Measurements from ENCODE around the gene RBM20. TPM values are rescaled to one million over a fixed set of nuclear protein-coding genes. Genes with fewer than 3 reads are reported as not detected.

Gene RBM20
- total RNA-seq, 1 experiment from 2014 or later, result 0.10 TPM

DNA sequence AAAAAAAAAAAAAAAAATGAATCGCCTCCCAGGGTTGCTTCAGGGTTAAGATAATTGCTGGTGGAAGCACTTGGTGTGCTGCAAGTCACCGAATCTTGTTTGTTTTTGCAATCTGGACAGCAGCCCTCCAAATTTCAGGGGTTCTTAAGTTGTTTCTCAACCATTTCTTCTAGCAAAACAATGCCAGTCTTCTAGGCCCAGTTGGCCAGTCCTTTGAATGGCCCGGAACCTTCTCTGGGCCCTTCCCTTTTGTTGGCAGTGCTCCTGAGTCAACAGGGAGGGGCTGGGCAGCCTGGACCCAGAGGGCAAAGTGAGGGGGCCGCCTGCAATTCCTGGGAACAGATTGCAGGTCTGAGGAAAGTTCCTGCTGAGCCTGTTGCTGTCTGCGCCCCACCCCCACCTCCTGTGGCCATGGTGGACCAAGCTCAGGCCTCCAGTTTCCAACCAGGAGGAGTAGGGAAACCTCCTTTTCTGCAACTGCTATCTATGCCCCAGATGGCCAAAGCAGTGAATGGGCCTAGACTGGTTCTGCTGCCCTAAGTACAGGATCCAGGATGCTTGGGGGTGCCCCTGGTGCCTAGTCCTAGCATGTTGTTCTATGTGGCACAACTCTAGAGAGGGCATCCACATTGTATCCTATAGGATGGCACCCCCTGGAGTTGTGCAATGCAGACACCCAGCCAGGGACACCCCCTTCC lies 196.2 kb downstream of the RBM20 start:
- in situ Hi-C loops (cut with HindIII; ENCODE audit: low pct_unique_long_range_greater_than_20kb, low sequenced_read_pairs), result no loop called here
- ATAC-seq, result no peak

DNA sequence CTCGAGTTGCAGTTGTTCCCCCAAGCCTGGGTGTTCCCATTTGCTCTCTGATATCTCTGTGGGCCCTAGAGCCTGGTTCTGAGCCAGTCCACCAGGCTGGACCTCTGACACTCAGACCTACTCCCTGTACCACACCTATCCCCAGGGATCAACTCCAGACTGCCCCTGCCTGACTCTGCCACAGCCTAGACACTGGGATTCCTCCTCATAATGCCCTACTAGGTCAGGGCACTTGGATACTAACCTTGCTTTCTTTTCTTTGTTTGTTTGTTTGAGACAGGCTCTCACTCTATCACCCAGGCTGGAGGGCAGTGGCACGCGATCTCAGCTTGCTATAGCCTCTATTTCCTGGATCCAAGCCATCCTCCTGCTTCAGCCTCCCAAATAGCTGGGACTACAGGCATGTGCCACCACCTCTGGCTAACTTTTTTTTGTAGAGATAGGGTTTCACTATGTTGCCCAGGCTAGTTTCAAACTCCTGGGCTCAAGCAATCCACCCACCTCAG lies 196.8 kb downstream of the RBM20 start:
- Histone ChIP-seq H3K27ac (ENCODE audit: low read length) (no peak overlapping the region), H3K4me3 (ENCODE audit: low read depth in 2 of 2, low read length in 2 of 2) (no peak overlapping the region), H3K4me1 (ENCODE audit: control insufficient read depth, insufficient read depth, low read length) (no peaks in the 10 kb centered on the region), H3K9me3 (ENCODE audit: control insufficient read depth, insufficient read depth, low read depth, low read length) (no peaks in the 10 kb centered on the region), H3K27me3 (ENCODE audit: control insufficient read depth, insufficient read depth, low read length) (peaks cover 2% of the 10 kb centered on the region; the same call in 1 of the 2 replicates), H3K36me3 (ENCODE audit: control insufficient read depth, insufficient read depth, low read length) (no peaks in the 10 kb centered on the region)
- BruUV-seq (replicated peaks), result no TSS peak
- TF ChIP-seq SIN3A (IDR thresholded peaks at IDR 0.05; ENCODE audit: borderline replicate concordance, insufficient read depth, low read depth, low read length) (no peak), TCF7L2 (IDR thresholded peaks at IDR 0.05; ENCODE audit: low read depth, low read length) (no peak), POLR2AphosphoS5 (IDR thresholded peaks at IDR 0.05; ENCODE audit: low read depth, low read length) (no peak)
- TF ChIP-seq, protein P1, sequence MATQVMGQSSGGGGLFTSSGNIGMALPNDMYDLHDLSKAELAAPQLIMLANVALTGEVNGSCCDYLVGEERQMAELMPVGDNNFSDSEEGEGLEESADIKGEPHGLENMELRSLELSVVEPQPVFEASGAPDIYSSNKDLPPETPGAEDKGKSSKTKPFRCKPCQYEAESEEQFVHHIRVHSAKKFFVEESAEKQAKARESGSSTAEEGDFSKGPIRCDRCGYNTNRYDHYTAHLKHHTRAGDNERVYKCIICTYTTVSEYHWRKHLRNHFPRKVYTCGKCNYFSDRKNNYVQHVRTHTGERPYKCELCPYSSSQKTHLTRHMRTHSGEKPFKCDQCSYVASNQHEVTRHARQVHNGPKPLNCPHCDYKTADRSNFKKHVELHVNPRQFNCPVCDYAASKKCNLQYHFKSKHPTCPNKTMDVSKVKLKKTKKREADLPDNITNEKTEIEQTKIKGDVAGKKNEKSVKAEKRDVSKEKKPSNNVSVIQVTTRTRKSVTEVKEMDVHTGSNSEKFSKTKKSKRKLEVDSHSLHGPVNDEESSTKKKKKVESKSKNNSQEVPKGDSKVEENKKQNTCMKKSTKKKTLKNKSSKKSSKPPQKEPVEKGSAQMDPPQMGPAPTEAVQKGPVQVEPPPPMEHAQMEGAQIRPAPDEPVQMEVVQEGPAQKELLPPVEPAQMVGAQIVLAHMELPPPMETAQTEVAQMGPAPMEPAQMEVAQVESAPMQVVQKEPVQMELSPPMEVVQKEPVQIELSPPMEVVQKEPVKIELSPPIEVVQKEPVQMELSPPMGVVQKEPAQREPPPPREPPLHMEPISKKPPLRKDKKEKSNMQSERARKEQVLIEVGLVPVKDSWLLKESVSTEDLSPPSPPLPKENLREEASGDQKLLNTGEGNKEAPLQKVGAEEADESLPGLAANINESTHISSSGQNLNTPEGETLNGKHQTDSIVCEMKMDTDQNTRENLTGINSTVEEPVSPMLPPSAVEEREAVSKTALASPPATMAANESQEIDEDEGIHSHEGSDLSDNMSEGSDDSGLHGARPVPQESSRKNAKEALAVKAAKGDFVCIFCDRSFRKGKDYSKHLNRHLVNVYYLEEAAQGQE (IDR thresholded peaks at IDR 0.05; ENCODE audit: insufficient read depth in 1 of 2, low read depth in 2 of 2, low read length in 1 of 2), result no peak
- TF ChIP-seq, protein P2, sequence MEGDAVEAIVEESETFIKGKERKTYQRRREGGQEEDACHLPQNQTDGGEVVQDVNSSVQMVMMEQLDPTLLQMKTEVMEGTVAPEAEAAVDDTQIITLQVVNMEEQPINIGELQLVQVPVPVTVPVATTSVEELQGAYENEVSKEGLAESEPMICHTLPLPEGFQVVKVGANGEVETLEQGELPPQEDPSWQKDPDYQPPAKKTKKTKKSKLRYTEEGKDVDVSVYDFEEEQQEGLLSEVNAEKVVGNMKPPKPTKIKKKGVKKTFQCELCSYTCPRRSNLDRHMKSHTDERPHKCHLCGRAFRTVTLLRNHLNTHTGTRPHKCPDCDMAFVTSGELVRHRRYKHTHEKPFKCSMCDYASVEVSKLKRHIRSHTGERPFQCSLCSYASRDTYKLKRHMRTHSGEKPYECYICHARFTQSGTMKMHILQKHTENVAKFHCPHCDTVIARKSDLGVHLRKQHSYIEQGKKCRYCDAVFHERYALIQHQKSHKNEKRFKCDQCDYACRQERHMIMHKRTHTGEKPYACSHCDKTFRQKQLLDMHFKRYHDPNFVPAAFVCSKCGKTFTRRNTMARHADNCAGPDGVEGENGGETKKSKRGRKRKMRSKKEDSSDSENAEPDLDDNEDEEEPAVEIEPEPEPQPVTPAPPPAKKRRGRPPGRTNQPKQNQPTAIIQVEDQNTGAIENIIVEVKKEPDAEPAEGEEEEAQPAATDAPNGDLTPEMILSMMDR (IDR thresholded peaks at IDR 0.05), result no peak
- intact Hi-C loops (cut with micrococcal nuclease; ENCODE audit: unreplicated experiment) (no loop called here), in situ Hi-C loops (cut with HindIII; ENCODE audit: low pct_unique_long_range_greater_than_20kb, low sequenced_read_pairs) (no loop called here)
- ChIA-PET POLR2A (no interaction called here), CTCF (no interaction called here)
- ATAC-seq (no peak), DNase-seq (ENCODE audit: low read depth, low spot score) (no peak)

More for the DNA sequence above, 196.2 kb downstream of the RBM20 start:
- BruUV-seq (replicated peaks), result no TSS peak
- intact Hi-C loops (cut with micrococcal nuclease; ENCODE audit: unreplicated experiment), result no loop called here
- Histone ChIP-seq H3K27me3 (ENCODE audit: control insufficient read depth, insufficient read depth, low read length) (peaks cover 2% of the 10 kb centered on the region; the same call in 1 of the 2 replicates), H3K4me1 (ENCODE audit: control insufficient read depth, insufficient read depth, low read length) (no peaks in the 10 kb centered on the region), H3K4me3 (ENCODE audit: low read depth in 2 of 2, low read length in 2 of 2) (no peak overlapping the region), H3K36me3 (ENCODE audit: control insufficient read depth, insufficient read depth, low read length) (no peaks in the 10 kb centered on the region), H3K27ac (ENCODE audit: low read length) (no peak overlapping the region), H3K9me3 (ENCODE audit: control insufficient read depth, insufficient read depth, low read depth, low read length) (no peaks in the 10 kb centered on the region)
- no peak for DNase-seq (ENCODE audit: low read depth, low spot score)
- TF ChIP-seq, protein P1 (IDR thresholded peaks at IDR 0.05; ENCODE audit: insufficient read depth in 1 of 2, low read depth in 2 of 2, low read length in 1 of 2), result no peak
- TF ChIP-seq, protein P2 (IDR thresholded peaks at IDR 0.05), result no peak
- TF ChIP-seq SIN3A (IDR thresholded peaks at IDR 0.05; ENCODE audit: borderline replicate concordance, insufficient read depth, low read depth, low read length) (no peak), TCF7L2 (IDR thresholded peaks at IDR 0.05; ENCODE audit: low read depth, low read length) (no peak)
- POLR2A ChIA-PET, result no interaction called here
- CTCF ChIA-PET, result no interaction called here

All from Panc1 (cell line).